Coronary artery (tissue), 2 donors: ENCODE results near the gene NEIL3.
"Not testable (repeated sequence)": the region's sequence is repeated elsewhere in the genome, so short reads cannot be mapped to it uniquely, and the experiment has no call there.

ENCODE experiments used
- DNase-seq: peaks from one replicate; pipeline ENCODE4 v3.0.0-alpha.2; 2017; ENCODE audit warnings: low spot score
- H3K27ac ChIP-seq, 2 donors: fragments of 200-600 bp; sonication (generic); one replicate each; pipeline ENCODE4 v1.5.1; 2016 to 2019
- H3K4me3 ChIP-seq: fragments of 200-600 bp; sonication (generic); 2 replicates; pipeline ENCODE4 v1.5.1; 2016; ENCODE audit warnings: mild to moderate bottlenecking, moderate library complexity
- TF ChIP-seq, protein P1 (sequence below): fragments of 200-600 bp; sonication (generic); IDR thresholded peaks from one replicate; pipeline ENCODE4 v1.5.1; 2019; ENCODE audit warnings: antibody characterized with exemption

Gene NEIL3

DNA sequence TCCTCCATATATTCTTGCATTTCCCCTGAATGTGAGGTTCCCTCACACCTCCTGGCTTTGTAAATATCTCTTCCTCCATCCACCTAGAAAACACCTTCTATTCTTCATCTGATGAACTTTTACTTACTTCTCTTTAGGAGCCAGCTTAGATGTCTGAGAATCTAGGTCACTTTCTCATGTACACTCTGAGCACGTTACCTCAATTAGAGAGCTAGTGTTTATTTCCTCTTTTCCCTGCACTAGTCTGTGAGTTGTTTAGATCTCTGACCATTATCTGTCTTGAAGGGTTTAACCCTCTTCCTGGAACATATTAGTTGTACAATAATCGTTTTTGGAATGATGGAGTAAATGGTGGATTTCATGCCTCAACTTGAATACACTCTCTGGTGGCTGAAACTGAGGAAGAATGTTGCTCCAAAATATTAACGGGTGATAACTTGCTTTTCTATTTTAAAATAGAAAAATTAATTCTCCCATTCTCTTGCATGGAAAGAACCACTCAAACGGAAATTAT is 8.5 kb upstream of the NEIL3 start:
- Histone ChIP-seq H3K27ac (peak overlapping the region; percentile 18 to 75), H3K4me3 (no peak overlapping the region)
- TF ChIP-seq, protein P1, sequence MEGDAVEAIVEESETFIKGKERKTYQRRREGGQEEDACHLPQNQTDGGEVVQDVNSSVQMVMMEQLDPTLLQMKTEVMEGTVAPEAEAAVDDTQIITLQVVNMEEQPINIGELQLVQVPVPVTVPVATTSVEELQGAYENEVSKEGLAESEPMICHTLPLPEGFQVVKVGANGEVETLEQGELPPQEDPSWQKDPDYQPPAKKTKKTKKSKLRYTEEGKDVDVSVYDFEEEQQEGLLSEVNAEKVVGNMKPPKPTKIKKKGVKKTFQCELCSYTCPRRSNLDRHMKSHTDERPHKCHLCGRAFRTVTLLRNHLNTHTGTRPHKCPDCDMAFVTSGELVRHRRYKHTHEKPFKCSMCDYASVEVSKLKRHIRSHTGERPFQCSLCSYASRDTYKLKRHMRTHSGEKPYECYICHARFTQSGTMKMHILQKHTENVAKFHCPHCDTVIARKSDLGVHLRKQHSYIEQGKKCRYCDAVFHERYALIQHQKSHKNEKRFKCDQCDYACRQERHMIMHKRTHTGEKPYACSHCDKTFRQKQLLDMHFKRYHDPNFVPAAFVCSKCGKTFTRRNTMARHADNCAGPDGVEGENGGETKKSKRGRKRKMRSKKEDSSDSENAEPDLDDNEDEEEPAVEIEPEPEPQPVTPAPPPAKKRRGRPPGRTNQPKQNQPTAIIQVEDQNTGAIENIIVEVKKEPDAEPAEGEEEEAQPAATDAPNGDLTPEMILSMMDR, result no peak
- DNase-seq, result no peak

- TF ChIP-seq, protein P1, result no peak
- DNase-seq, result no peak
- Histone ChIP-seq H3K4me3 (no peak overlapping the region), H3K27ac (peak overlapping the region; percentile 30 to 67)
Observed at GRCh38 chr4:177302371-177303100, 7.1 kb upstream of the NEIL3 start.

DNA sequence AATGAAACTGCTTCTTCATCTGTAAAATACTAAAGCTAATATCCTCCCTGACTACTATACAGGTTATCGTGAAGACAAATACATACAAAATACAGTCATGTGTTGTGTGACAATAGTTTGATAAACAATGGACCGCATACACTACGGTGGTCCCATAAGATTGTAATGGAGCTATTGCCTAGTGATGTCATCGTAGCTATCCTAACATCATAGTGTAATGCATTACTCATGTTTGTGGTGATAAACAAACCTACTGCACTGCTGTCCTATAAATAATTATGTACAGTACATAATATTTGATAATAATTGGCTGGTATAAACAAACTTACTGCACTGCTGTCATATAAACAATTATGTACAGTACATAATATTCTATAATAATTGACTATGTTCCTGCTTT is 5.6 kb upstream of the NEIL3 start:
- Histone ChIP-seq H3K4me3 (no peak overlapping the region), H3K27ac (no peak overlapping the region)
- no peak for DNase-seq
- TF ChIP-seq, protein P1, result no peak

GRCh38 chr4:177304864-177305263 is 4.8 kb upstream of the NEIL3 start:
- not testable (repeated sequence) for H3K27ac ChIP-seq, DNase-seq, H3K4me3 ChIP-seq

DNA sequence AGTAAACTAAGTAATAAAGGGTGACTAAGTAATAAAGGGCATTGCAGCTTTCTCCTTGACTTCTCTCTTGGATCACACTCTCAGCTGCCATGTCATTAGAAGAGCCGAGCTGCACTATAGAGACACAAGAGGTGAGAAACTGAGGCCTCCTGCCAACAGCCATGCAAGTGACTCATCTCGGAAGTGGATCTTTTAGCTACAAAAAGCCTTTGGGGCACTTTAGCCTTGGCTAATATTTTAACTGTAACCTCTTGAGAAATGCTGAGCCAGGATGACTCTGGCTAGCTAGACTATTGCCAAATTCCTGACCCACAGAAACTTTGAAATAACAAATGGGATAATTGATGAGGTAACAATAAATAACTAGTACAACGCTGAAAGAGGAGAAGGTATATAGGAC is 1.5 kb upstream of the NEIL3 start:
- no peak overlapping the region for H3K27ac ChIP-seq
- no peak for DNase-seq
- TF ChIP-seq, protein P1, result no peak
- no peak overlapping the region for H3K4me3 ChIP-seq

DNA sequence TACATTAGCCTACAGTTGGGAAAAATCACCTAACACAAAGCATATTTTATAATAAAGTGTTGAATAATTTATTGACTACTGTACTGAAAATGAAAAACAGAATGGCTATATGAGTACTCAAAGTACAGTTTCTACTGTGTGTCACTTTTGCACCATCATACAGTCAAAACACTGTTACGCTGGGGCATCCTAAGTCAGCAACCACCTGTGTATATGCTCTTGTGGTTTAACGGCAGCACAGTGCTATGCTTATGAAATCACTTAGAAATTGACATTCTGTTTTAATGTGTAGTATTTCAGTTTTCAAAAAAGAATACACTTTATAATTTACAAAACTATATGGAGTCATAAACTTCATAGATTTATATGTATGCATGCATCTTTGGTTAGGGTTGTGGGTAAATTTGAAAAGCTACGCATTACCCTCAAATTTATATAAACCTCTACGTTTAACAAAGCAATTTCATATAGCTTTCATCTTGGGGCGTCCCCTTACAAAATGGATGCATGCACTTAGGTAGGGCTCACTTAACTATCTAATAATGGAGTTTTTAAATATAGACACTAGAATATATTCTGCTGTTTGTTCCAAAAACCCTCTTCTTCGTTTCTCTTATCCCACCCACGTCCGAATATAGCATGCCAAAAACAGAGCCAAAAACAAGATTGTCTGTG is 690 bp upstream of the NEIL3 start:
- TF ChIP-seq, protein P1, result no peak
- Histone ChIP-seq H3K4me3 (peak overlapping the region; percentile 72), H3K27ac (no peak overlapping the region)
- no peak for DNase-seq

DNA sequence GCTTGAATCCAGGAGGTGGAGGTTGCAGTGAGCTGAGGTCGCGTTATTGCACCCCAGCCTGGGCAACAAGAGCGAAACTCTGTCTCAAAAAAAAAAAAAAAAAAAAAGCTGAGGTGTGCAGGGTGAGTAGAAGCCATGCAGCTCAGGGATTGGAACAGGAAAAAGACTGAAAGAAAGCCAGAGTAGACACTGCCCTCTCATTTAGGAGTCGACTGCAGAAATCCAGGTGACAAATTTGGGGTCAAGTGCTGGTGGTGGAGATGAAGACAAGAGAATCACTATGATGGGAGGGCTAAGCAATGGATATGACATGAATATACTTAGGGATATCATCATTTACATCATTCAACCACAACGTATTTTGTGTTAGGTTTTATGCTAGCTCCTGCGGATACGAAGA is 1.9 kb downstream of the NEIL3 start:
- Histone ChIP-seq H3K27ac (no peak overlapping the region), H3K4me3 (no peak overlapping the region)
- DNase-seq, result no peak
- TF ChIP-seq, protein P1, result no peak
